Transverse colon (tissue), 4 donors: ENCODE data around the gene C2CD4C. TPM values are rescaled to one million over a fixed set of nuclear protein-coding genes. Genes with fewer than 3 reads are reported as not detected.

Experiments
- DNase-seq: peaks from one replicate; pipeline ENCODE4 v3.0.0-alpha.2; 2019
- H3K27ac ChIP-seq, 4 donors: fragments of 200-600 bp; sonication (generic); 2 replicates each; pipeline ENCODE4 v1.5.1; 2016 to 2018; ENCODE audit warnings: inconsistent platforms in 4 of 4
- H3K27me3 ChIP-seq: fragments of 200-600 bp; sonication (generic); 2 replicates; pipeline ENCODE4 v1.5.1; 2017; ENCODE audit warnings: inconsistent platforms
- H3K36me3 ChIP-seq, 4 donors: fragments of 200-600 bp; sonication (generic); 2 replicates each; pipeline ENCODE4 v1.5.1; 2017 to 2019; ENCODE audit warnings: inconsistent platforms in 4 of 4
- H3K4me1 ChIP-seq, 4 donors: fragments of 200-600 bp; sonication (generic); 2 replicates each; pipeline ENCODE4 v1.5.1; 2017 to 2020; ENCODE audit warnings: inconsistent platforms in 4 of 4
- H3K4me3 ChIP-seq, 4 donors: fragments of 200-600 bp; sonication (generic); 1 replicate in 1 of 4; 2 replicates in 3 of 4; pipeline versions ENCODE4 v1.5.1 to v1.6.1; 2017 to 2019; ENCODE audit warnings: inconsistent platforms in 4 of 4
- H3K9me3 ChIP-seq, 2 donors: fragments of 200-600 bp; sonication (generic); 2 replicates each; pipeline ENCODE4 v1.5.1; 2017 to 2019; ENCODE audit warnings: inconsistent platforms in 2 of 2
- CTCF ChIP-seq, 5 experiments: fragments of 200-600 bp in 3 of 5; fragments of 450-650 bp in 2 of 5; sonication (generic) in 3 of 5; IDR thresholded peaks; 1 replicate in 2 of 5; 2 replicates in 3 of 5; pipeline ENCODE4 v1.5.1; 2016 to 2017; ENCODE audit warnings: antibody characterized with exemption in 5 of 5, inconsistent platforms in 3 of 5, mild to moderate bottlenecking in 2 of 5, moderate library complexity in 1 of 5
- EP300 ChIP-seq: sonication (generic); formaldehyde crosslinking; IDR thresholded peaks from one replicate; pipeline ENCODE4 v1.6.1; 2017; ENCODE audit warnings: antibody characterized with exemption, low read depth
- POLR2A ChIP-seq: fragments of 450-650 bp; IDR thresholded peaks from one replicate; pipeline ENCODE4 v1.6.1; 2016; ENCODE audit warnings: antibody characterized with exemption, mild to moderate bottlenecking, moderate library complexity
- POLR2AphosphoS5 ChIP-seq, 3 donors: sonication (generic); formaldehyde crosslinking; IDR thresholded peaks; one replicate each; pipeline ENCODE4 v1.6.1; 2016; ENCODE audit warnings: antibody characterized with exemption in 3 of 3
- WGBS, 2 donors: methylation state at CpG; one replicate each; pipeline ENCODE4 v1.1.5; 2018; ENCODE audit warnings: low coverage in 1 of 2; 5-methylcytosine and 5-hydroxymethylcytosine counted together
- in situ Hi-C, 4 donors: fragments of 200-750 bp; cut with MboI; loops; one replicate each; pipeline versions ENCODE4 v1.15.0 to v1.15.1; 2017; ENCODE audit warnings: low sequenced_read_pairs in 3 of 4, low pct_ligation_motif_present in 1 of 4, low pct_unique_long_range_greater_than_20kb in 1 of 4
- intact Hi-C: fragments of 100-400 bp; cut with DNase I; formaldehyde crosslinking; loops from one replicate; pipeline ENCODE4 v1.15.1; 2023; ENCODE audit warnings: low total_unique reads
- total RNA-seq, 4 donors: library from RNA; depleted of rRNA; stranded (reverse); fragments of >200 nt; gene quantifications; one replicate each; pipeline ENCODE4 v1.1.0, GENCODE V29; 2016

Gene C2CD4C
- total RNA-seq, 4 donors from 2014 or later: 0.55 to 0.79 TPM; not detected in 2

DNA sequence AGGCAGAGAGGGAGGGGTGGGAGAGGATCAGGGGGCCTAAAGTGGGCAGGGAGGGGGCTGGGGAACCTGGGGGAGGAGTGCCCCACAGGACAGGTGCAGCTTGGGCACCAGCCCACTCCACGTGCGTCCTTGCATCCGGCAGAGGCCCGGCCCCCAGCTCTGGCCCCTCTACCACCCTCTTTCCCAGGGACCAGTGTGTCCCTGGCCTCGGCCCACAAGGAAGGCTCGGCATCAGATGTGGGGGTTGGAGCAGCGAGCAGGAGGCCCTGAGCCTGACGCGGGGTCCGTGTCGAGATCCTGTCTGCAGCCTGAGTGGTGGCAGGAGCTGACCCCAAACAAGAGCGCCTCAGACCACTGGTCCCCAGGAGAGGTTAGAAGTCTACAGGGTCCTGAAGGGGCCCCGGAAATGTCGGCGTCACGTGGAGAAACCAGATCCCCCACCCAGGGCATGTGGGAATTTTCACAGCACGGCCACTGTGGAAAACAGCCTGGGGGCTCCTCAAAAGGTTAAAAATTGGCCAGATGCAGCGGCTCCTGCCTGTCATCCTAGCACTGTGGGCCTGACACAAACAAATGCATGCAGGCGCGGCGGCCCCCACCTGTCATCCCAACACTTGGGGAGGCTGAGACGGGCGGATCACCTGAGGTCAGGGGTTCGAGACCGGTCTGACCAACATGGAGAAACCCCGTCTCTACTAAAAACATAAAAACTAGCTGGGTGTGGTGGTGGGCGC is 30.4 kb upstream of the C2CD4C start:
- Histone ChIP-seq H3K36me3 (no peaks in the 10 kb centered on the region), H3K4me1 (no peaks in the 10 kb centered on the region), H3K9me3 (no peaks in the 10 kb centered on the region), H3K4me3 (no peak overlapping the region), H3K27me3 (no peaks in the 10 kb centered on the region), H3K27ac (no peak overlapping the region)
- DNase-seq: no peak
- in situ Hi-C loops (no loop called here), intact Hi-C loops (no loop called here)
- WGBS, 2 donors: 91% methylated on average over 27 of the region's 27 CpGs; no CpG with 5 or more reads in 1 of the 2 donors
- no peak for TF ChIP-seq CTCF (IDR thresholded peaks at IDR 0.05)
- no peak for TF ChIP-seq POLR2A
- no peak for TF ChIP-seq EP300
- no peak for TF ChIP-seq POLR2AphosphoS5 (IDR thresholded peaks at IDR 0.05)

DNA sequence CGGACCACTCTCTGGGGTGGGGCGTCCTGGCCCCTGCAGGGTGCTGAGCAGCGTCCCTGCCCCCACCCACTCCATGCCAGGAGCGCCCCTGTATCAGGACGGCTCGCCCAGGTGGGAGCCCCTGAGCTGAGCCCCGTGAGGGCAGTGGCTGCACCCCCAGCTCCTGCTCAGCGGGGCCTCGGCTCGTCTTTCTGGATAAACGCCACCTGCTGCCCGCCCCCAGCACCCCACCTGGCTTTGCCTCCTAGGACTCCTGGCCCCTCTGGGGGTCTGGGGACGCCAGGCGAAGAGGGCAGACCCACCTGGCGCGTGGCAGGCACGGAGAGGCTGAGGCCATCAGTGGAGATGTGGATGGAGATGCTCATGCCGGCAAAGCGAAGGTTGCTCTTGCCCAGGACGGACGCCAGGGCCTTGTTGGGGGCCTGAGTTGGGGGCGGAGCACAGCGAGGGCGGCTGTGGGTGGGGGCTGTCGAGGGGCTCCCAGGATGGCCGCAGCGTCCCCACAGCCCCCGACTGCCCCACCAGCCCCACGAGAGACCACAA is 29.5 kb upstream of the C2CD4C start:
- no peak for DNase-seq
- Histone ChIP-seq H3K4me3 (no peak overlapping the region), H3K9me3 (no peaks in the 10 kb centered on the region), H3K36me3 (no peaks in the 10 kb centered on the region), H3K27ac (no peak overlapping the region), H3K27me3 (no peaks in the 10 kb centered on the region), H3K4me1 (no peaks in the 10 kb centered on the region)
- no peak for TF ChIP-seq POLR2A
- no peak for TF ChIP-seq EP300
- no peak for TF ChIP-seq POLR2AphosphoS5 (IDR thresholded peaks at IDR 0.05)
- no peak for TF ChIP-seq CTCF (IDR thresholded peaks at IDR 0.05)
- intact Hi-C loops (no loop called here), in situ Hi-C loops (no loop called here)
- 77% methylated on average over 24 of the region's 29 CpGs; no CpG with 5 or more reads in 1 of the 2 donors for WGBS, 2 donors

GRCh38 chr19:437041-437440 is 28.1 kb upstream of the C2CD4C start:
- in situ Hi-C loops (no loop called here), intact Hi-C loops (no loop called here)
- H3K9me3 ChIP-seq: no peaks in the 10 kb centered on the region
- no peaks in the 10 kb centered on the region for H3K36me3 ChIP-seq
- 83 to 90% methylated on average over 17 to 22 of the region's 22 CpGs for WGBS, 2 donors
- no peak overlapping the region for H3K27ac ChIP-seq
- no peak for DNase-seq
- H3K4me3 ChIP-seq: no peak overlapping the region
- H3K27me3 ChIP-seq: no peaks in the 10 kb centered on the region
- TF ChIP-seq EP300: no peak
- TF ChIP-seq POLR2AphosphoS5 (IDR thresholded peaks at IDR 0.05): no peak
- no peak for TF ChIP-seq CTCF (IDR thresholded peaks at IDR 0.05)
- TF ChIP-seq POLR2A: no peak
- no peaks in the 10 kb centered on the region for H3K4me1 ChIP-seq

DNA sequence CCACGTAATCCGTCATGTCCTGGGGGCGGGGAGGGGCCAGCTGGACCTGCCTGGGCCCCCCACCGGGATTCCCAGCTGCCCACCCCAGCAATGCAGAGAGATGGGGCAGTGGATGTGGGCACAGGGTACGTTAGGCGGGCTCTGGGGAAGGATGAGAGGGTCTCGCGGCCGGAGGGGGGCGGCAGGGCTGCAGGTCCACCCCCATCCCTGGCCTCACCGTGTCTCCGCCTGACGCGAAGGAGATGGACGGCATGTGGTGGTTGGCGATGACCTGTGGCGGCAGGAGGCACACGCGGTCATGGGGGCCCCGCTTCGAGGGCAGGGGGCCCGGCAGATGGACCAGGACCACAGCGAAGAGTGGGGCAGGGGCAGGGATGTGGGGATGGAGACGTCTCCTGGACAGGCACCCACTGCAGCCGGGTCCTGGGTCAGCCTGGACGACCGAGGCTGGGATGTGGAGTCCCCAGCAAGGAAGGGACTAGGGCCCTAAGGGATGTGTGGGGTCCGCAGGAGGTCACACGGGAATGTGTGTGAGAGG is 27.5 kb upstream of the C2CD4C start:
- intact Hi-C loops (no loop called here), in situ Hi-C loops (no loop called here)
- no peaks in the 10 kb centered on the region for H3K27me3 ChIP-seq
- no peaks in the 10 kb centered on the region for H3K36me3 ChIP-seq
- 87% methylated on average over 29 of the region's 29 CpGs; no CpG with 5 or more reads in 1 of the 2 donors for WGBS, 2 donors
- H3K9me3 ChIP-seq: no peaks in the 10 kb centered on the region
- no peak overlapping the region for H3K27ac ChIP-seq
- no peaks in the 10 kb centered on the region for H3K4me1 ChIP-seq
- no peak for DNase-seq
- TF ChIP-seq EP300: no peak
- no peak overlapping the region for H3K4me3 ChIP-seq
